D721Med (cell line): Measurements from ENCODE around the gene SNX15.
A peak's percentile ranks its signal among the peaks of the same experiment; 100 is the strongest.

Experiments
- DNase-seq: peaks from one replicate; pipeline ENCODE4 v3.0.0; 2011; ENCODE audit warnings: low spot score; ENCODE audit not compliant: insufficient read length
- FAIRE-seq: peaks from 2 replicates; lab custom pipeline; 2011; peaks lifted over from hg19 to GRCh38; lab: Jason Lieb, UNC
- CTCF ChIP-seq: IDR thresholded peaks from 2 replicates; pipeline ENCODE4 v1.5.1; 2012; ENCODE audit warnings: mild to moderate bottlenecking, control low read depth; ENCODE audit not compliant: insufficient read depth; ENCODE audit errors: missing control alignments

SNX15 gene

DNA sequence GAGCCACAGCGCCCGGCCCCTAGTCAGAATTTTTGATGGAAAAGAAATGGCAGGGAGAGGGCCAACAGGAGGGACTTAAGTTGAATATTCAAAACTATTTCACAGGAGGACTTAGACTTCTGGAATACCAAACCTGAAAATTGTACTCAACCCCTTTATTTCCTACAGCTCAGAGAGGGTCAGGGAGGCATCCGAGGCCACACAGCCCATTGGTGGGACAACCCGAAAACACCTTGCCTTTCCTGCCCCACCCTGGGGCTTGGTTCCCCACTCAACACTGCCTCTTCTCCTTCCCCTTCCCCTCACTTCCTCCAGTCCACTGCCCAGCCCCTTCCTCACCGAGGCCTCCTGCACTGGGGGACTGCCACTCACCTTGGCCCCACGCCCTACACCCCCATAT lies 29.8 kb downstream of the SNX15 start:
- DNase-seq = no peak
- no peak for FAIRE-seq
- TF ChIP-seq CTCF = no peak

DNA sequence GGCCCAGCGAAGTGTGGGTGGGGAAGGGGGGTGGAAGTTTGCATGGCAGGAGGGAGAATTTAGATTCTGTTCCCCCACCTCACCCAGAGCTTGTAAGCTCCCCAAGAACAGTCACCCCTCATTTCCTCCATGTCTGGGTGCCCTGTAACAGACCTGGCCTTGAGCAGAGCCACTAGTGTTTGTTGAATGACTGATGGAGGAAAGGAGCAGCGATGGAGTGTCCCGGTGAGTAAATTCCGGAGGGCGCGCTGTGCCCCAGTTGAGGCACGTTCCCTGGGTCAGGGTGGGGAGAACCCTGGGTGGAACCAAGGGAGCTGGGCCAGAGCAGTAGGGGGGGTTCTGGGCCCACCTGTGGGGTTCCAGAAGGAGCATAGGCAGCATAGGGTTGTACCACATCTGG lies 30.3 kb downstream of the SNX15 start:
- TF ChIP-seq CTCF = no peak
- DNase-seq = no peak
- FAIRE-seq = no peak

- DNase-seq (no peak), FAIRE-seq (no peak)
- no peak for TF ChIP-seq CTCF
Measured at GRCh38 chr11:65058012-65058411, 30.8 kb downstream of the SNX15 start.

GRCh38 chr11:65058419-65059054 lies 31.3 kb downstream of the SNX15 start, which contains the start of gene NAALADL1:
TSS of gene NAALADL1 (minus strand) at chr11:65058553. CDS start at chr11:65058521, 32 bp downstream.
- TF ChIP-seq CTCF = no peak
- FAIRE-seq (no peak), DNase-seq (no peak)

DNA sequence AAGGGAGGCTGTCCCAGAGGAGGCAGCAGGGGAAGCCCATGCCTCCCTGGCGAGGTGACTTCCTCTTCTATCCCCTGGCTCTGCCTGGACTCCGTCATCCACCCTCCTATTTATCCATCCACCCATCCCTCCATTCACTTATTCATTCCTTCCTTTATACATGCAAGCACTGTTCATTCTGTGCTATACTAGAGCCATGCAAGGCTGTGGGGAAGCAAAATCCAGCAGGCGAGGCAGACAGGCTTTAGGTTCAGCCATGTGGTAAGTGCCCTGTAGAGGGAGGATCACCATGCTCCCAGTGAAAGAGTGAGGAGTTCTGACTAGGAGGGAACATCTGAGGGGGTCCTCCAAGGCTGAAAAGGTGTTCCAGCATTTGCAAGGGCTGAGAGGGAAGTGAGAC lies 32.3 kb downstream of the SNX15 start:
- no peak for FAIRE-seq
- DNase-seq = no peak
- TF ChIP-seq CTCF = no peak

GRCh38 chr11:65059959-65060824 lies 33.0 kb downstream of the SNX15 start:
- TF ChIP-seq CTCF = no peak
- DNase-seq = no peak
- FAIRE-seq = no peak

DNA sequence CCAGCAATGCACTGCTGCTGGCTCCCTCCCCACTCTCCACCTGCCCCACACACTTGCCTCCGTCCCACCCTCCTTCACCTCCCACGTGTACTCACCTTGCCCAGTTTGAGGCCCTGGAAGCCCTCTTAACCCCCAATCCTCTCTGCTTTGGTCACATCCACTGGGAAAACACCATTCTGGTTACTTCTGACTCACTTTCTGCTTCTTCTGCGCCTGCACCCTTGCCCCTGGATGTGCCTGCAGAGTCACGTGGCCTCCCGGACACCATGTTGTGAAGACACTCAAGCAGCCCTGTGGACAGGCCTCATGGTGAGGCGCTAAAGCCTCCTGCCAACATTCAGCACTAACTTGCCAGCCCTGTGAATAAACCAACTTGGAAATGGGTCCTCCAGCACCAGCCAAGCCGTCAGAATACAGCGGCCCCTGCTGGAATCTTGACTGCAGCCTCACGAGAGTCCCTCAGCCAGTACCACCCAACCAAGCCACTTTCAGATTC lies 33.7 kb downstream of the SNX15 start:
- TF ChIP-seq CTCF = peak; percentile 49
- DNase-seq (no peak), FAIRE-seq (no peak)
